ENCODE measurements around the gene AFDN. TPM values are rescaled to one million over a fixed set of nuclear protein-coding genes. Genes with fewer than 3 reads are reported as not detected.

Gene AFDN
- total and polyA plus RNA-seq, 9 donors: 24.4 to 266 (median 86.6) TPM

GRCh38 chr6:167801263-167801662, 25.4 kb upstream of the AFDN start:
- 68 to 78% (median 77%) methylated on average over 1 of the region's 1 CpG for WGBS, 3 donors

GRCh38 chr6:167802339-167802738, 24.4 kb upstream of the AFDN start:
- Histone ChIP-seq H3K9me3 (no peaks in the 10 kb centered on the region), H3K27me3 (no peaks in the 10 kb centered on the region), H3K36me3 (no peaks in the 10 kb centered on the region), H3K27ac (no peak overlapping the region), H3K4me3 (no peak overlapping the region), H3K4me1 (ENCODE audit: insufficient read depth) (peaks cover 1% of the 10 kb centered on the region)
- no peak for DNase-seq
- 93 to 100% (median 97%) methylated on average over 3 of the region's 3 CpGs for WGBS, 3 donors
- TF ChIP-seq EP300 (IDR thresholded peaks at IDR 0.05): no peak
- TF ChIP-seq POLR2A (IDR thresholded peaks at IDR 0.05): no peak
- TF ChIP-seq CTCF (IDR thresholded peaks at IDR 0.05): no peak
- intact Hi-C loops (cut with DNase I): no loop called here

More at GRCh38 chr6:167801263-167801662, 25.4 kb upstream of the AFDN start:
- intact Hi-C loops (cut with DNase I): no loop called here
- DNase-seq: no peak
- peaks cover 1% of the 10 kb centered on the region for H3K4me1 ChIP-seq (ENCODE audit: insufficient read depth)
- no peak for TF ChIP-seq CTCF (IDR thresholded peaks at IDR 0.05)
- no peaks in the 10 kb centered on the region for H3K27me3 ChIP-seq
- H3K4me3 ChIP-seq: no peak overlapping the region
- no peak overlapping the region for H3K27ac ChIP-seq
- H3K36me3 ChIP-seq: no peaks in the 10 kb centered on the region
- H3K9me3 ChIP-seq: no peaks in the 10 kb centered on the region

- no peak overlapping the region for H3K27ac ChIP-seq
- peaks cover 1% of the 10 kb centered on the region for H3K4me1 ChIP-seq (ENCODE audit: insufficient read depth)
- H3K36me3 ChIP-seq: no peaks in the 10 kb centered on the region
- TF ChIP-seq CTCF (IDR thresholded peaks at IDR 0.05): no peak
- H3K9me3 ChIP-seq: no peaks in the 10 kb centered on the region
- H3K4me3 ChIP-seq: no peak overlapping the region
- no peak for DNase-seq
- intact Hi-C loops (cut with DNase I): no loop called here
- H3K27me3 ChIP-seq: no peaks in the 10 kb centered on the region
- 94 to 96% (median 95%) methylated on average over 8 of the region's 8 CpGs for WGBS, 3 donors
Measured at GRCh38 chr6:167803816-167804215, 22.9 kb upstream of the AFDN start.

- Histone ChIP-seq H3K27me3 (no peaks in the 10 kb centered on the region), H3K27ac (no peak overlapping the region), H3K4me3 (no peak overlapping the region), H3K4me1 (ENCODE audit: insufficient read depth) (peaks cover 1% of the 10 kb centered on the region), H3K36me3 (no peaks in the 10 kb centered on the region), H3K9me3 (no peaks in the 10 kb centered on the region)
- intact Hi-C loops (cut with DNase I): no loop called here
- 90 to 92% (median 92%) methylated on average over 24 of the region's 24 CpGs for WGBS, 3 donors
- no peak for DNase-seq
- TF ChIP-seq CTCF (IDR thresholded peaks at IDR 0.05): no peak
- no peak for TF ChIP-seq EP300 (IDR thresholded peaks at IDR 0.05)
- TF ChIP-seq POLR2A (IDR thresholded peaks at IDR 0.05): no peak
Measured at GRCh38 chr6:167804281-167805013, 22.3 kb upstream of the AFDN start.
